Uterus (tissue), 4 donors: ENCODE measurements around the gene GRAMD2B. TPM values are rescaled to one million over a fixed set of nuclear protein-coding genes. Genes with fewer than 3 reads are reported as not detected.

Source experiments
- DNase-seq, 2 donors: peaks; one replicate each; pipeline ENCODE4 v3.0.0-alpha.2; 2019 to 2020
- H3K27ac ChIP-seq, 2 donors: fragments of 200-600 bp; sonication (generic); 1 replicate in 1 of 2; 2 replicates in 1 of 2; pipeline ENCODE4 v1.5.1; 2016 to 2018
- H3K27me3 ChIP-seq, 2 donors: fragments of 200-600 bp; sonication (generic); one replicate each; pipeline ENCODE4 v1.5.1; 2018 to 2019; ENCODE audit warnings: control low read depth in 1 of 2
- H3K36me3 ChIP-seq, 2 donors: fragments of 200-600 bp; sonication (generic); one replicate each; pipeline ENCODE4 v1.5.1; 2019; ENCODE audit warnings: control low read depth in 1 of 2
- H3K4me1 ChIP-seq, 2 donors: fragments of 200-600 bp; sonication (generic); one replicate each; pipeline ENCODE4 v1.5.1; 2018 to 2019; ENCODE audit warnings: control low read depth in 1 of 2
- H3K4me3 ChIP-seq, 2 donors: fragments of 200-600 bp; sonication (generic); 1 replicate in 1 of 2; 2 replicates in 1 of 2; pipeline ENCODE4 v1.5.1; 2018 to 2019; ENCODE audit warnings: mild to moderate bottlenecking in 1 of 2
- H3K9me3 ChIP-seq, 2 donors: fragments of 200-600 bp; sonication (generic); one replicate each; pipeline ENCODE4 v1.5.1; 2019; ENCODE audit warnings: control low read depth in 1 of 2
- CTCF ChIP-seq, 4 experiments: fragments of 200-600 bp in 2 of 4; fragments of 450-650 bp in 2 of 4; sonication (generic) in 2 of 4; IDR thresholded peaks; one replicate each; pipeline ENCODE4 v1.5.1; 2016 to 2019; ENCODE audit warnings: antibody characterized with exemption in 4 of 4, mild to moderate bottlenecking in 2 of 4, moderate library complexity in 1 of 4
- POLR2A ChIP-seq, 2 donors: fragments of 450-650 bp; IDR thresholded peaks; one replicate each; pipeline ENCODE4 v1.6.1; 2016; ENCODE audit warnings: antibody characterized with exemption in 2 of 2, mild to moderate bottlenecking in 1 of 2, moderate library complexity in 1 of 2
- intact Hi-C: fragments of 100-400 bp; cut with DNase I; formaldehyde crosslinking; loops from one replicate; pipeline ENCODE4 v1.15.1; 2023; ENCODE audit warnings: low total_unique reads
- total RNA-seq, 4 donors: library from RNA; depleted of rRNA in 3 of 4; stranded (reverse); fragments of >200 nt in 3 of 4; gene quantifications; one replicate each; pipeline versions ENCODE4 v1.1.0 to v1.2.4, GENCODE V29; 2014 to 2023
- donor health status: DM: yes; HTN: yes; CAD: no.

The GRAMD2B gene
- total RNA-seq, 4 donors from 2014 or later, result 34.0 to 91.5 (median 58.8) TPM

GRCh38 chr5:126488443-126489065 is 65.3 kb downstream of the GRAMD2B start:
- H3K4me1 ChIP-seq, result peaks cover 0 to 20% of the 10 kb centered on the region in 2 donors
- TF ChIP-seq CTCF (IDR thresholded peaks at IDR 0.05), result no peak
- TF ChIP-seq POLR2A (IDR thresholded peaks at IDR 0.05), result no peak
- H3K27ac ChIP-seq, result peak overlapping the region; percentile 83 to 95

GRCh38 chr5:126490167-126490940 is 67.1 kb downstream of the GRAMD2B start:
- H3K27me3 ChIP-seq, result no peaks in the 10 kb centered on the region
- H3K4me1 ChIP-seq, result peaks cover 0 to 25% of the 10 kb centered on the region in 2 donors
- no peaks in the 10 kb centered on the region for H3K9me3 ChIP-seq
- no peak for TF ChIP-seq POLR2A (IDR thresholded peaks at IDR 0.05)
- TF ChIP-seq CTCF (IDR thresholded peaks at IDR 0.05), result no peak
- H3K4me3 ChIP-seq, result no peak overlapping the region
- peak in 1 of 2 donors; percentile 55 for DNase-seq
- H3K27ac ChIP-seq, result peak overlapping the region; percentile 83 to 95
- H3K36me3 ChIP-seq, result no peaks in the 10 kb centered on the region
- intact Hi-C loops, result no loop called here

More at GRCh38 chr5:126488443-126489065, 65.3 kb downstream of the GRAMD2B start:
- intact Hi-C loops, result no loop called here
- no peaks in the 10 kb centered on the region for H3K36me3 ChIP-seq
- H3K27me3 ChIP-seq, result no peaks in the 10 kb centered on the region
- H3K4me3 ChIP-seq, result no peak overlapping the region
- DNase-seq, result no peak
- no peaks in the 10 kb centered on the region for H3K9me3 ChIP-seq

- Histone ChIP-seq H3K4me3 (no peak overlapping the region), H3K4me1 (peaks cover 0 to 25% of the 10 kb centered on the region in 2 donors), H3K9me3 (no peaks in the 10 kb centered on the region), H3K27me3 (no peaks in the 10 kb centered on the region), H3K36me3 (no peaks in the 10 kb centered on the region), H3K27ac (peak overlapping the region; percentile 83 to 95)
- TF ChIP-seq POLR2A (IDR thresholded peaks at IDR 0.05), result no peak
- TF ChIP-seq CTCF (IDR thresholded peaks at IDR 0.05), result peak; percentile 31 to 61 (median 46)
- peak; percentile 65 to 81 for DNase-seq
- intact Hi-C loops, result no loop called here
These were observed 69.7 kb downstream of the GRAMD2B start for GRCh38 chr5:126492939-126493338.

GRCh38 chr5:126494393-126494792 is 71.2 kb downstream of the GRAMD2B start:
- intact Hi-C loops, result no loop called here
- TF ChIP-seq POLR2A (IDR thresholded peaks at IDR 0.05), result no peak
- TF ChIP-seq CTCF (IDR thresholded peaks at IDR 0.05), result no peak
- H3K27me3 ChIP-seq, result no peaks in the 10 kb centered on the region
- no peaks in the 10 kb centered on the region for H3K36me3 ChIP-seq
- no peak for DNase-seq
- peaks cover 0 to 14% of the 10 kb centered on the region in 2 donors for H3K4me1 ChIP-seq
- no peaks in the 10 kb centered on the region for H3K9me3 ChIP-seq
- peak overlapping the region; percentile 83 to 95 for H3K27ac ChIP-seq
- no peak overlapping the region for H3K4me3 ChIP-seq

- no peaks in the 10 kb centered on the region for H3K36me3 ChIP-seq
- peaks cover 0 to 5% of the 10 kb centered on the region in 2 donors for H3K4me1 ChIP-seq
- H3K27me3 ChIP-seq, result no peaks in the 10 kb centered on the region
- TF ChIP-seq POLR2A (IDR thresholded peaks at IDR 0.05) (no peak), CTCF (IDR thresholded peaks at IDR 0.05) (no peak)
- no peak overlapping the region for H3K4me3 ChIP-seq
- peak overlapping the region; percentile 28 to 55 for H3K27ac ChIP-seq
- intact Hi-C loops, result no loop called here
- DNase-seq, result no peak
- H3K9me3 ChIP-seq, result no peaks in the 10 kb centered on the region
These were observed 74.3 kb downstream of the GRAMD2B start for GRCh38 chr5:126497506-126497905.
